Endothelial cell of umbilical vein (primary cell): ENCODE measurements around the gene ARNT2. TPM values are rescaled to one million over a fixed set of nuclear protein-coding genes. Genes with fewer than 3 reads are reported as not detected.

Source experiments
- BruUV-seq: library from RNA; stranded (reverse); fragments of 400-500 nt; replicated peaks from 2 replicates; lab custom pipeline; 2021; lab: Mats Ljungman, UMichigan
- CTCF ChIA-PET: fragments of 300-600, 350-600 bp; sonication (Branson Sonifier 250); formaldehyde crosslinking; loops from one replicate; lab custom pipeline; 2021; ENCODE audit warnings: antibody characterized with exemption, inconsistent platforms; lab: Charles Lee
- POLR2A ChIA-PET: fragments of 300-600, 350-600 bp; sonication (Branson Sonifier 250); formaldehyde crosslinking; loops from one replicate; lab custom pipeline; 2021; ENCODE audit warnings: antibody characterized with exemption, inconsistent platforms; lab: Charles Lee
- DNase-seq: peaks from one replicate; pipeline ENCODE4 v3.0.0-alpha.2; 2011; ENCODE audit warnings: low read depth, low spot score
- FAIRE-seq: peaks from 2 replicates; lab custom pipeline; 2011; peaks lifted over from hg19 to GRCh38; lab: Jason Lieb, UNC
- H2AFZ ChIP-seq: 2 replicates; pipeline ENCODE4 v1.6.0; 2012; ENCODE audit warnings: low read depth, low read length, control low read depth, inconsistent platforms
- H3K27ac ChIP-seq: 2 replicates; pipeline ENCODE4 v1.5.1; 2011; ENCODE audit warnings: low read depth, mild to moderate bottlenecking, control low read depth, low read length, moderate library complexity; ENCODE audit not compliant: insufficient read depth
- H3K27me3 ChIP-seq, 2 experiments: 2 replicates each; pipeline versions ENCODE4 v1.6.0 to v1.6.1; 2011; ENCODE audit warnings: low read length in 2 of 2, mixed read lengths in 1 of 2; ENCODE audit not compliant: control insufficient read depth in 2 of 2, insufficient read depth in 2 of 2
- H3K36me3 ChIP-seq, 2 experiments: 2 replicates in 1 of 2; 3 replicates in 1 of 2; pipeline ENCODE4 v1.5.1; 2011; ENCODE audit warnings: low read length in 2 of 2, mild to moderate bottlenecking in 1 of 2, moderate library complexity in 1 of 2; ENCODE audit not compliant: control insufficient read depth in 2 of 2, insufficient read depth in 2 of 2; ENCODE audit errors: extremely low read depth in 1 of 2
- H3K4me1 ChIP-seq: 3 replicates; pipeline ENCODE4 v1.5.1; 2011; ENCODE audit warnings: mild to moderate bottlenecking, low read length; ENCODE audit not compliant: control insufficient read depth, insufficient read depth; ENCODE audit errors: extremely low read depth
- H3K4me2 ChIP-seq: 2 replicates; pipeline ENCODE4 v1.6.1; 2011; ENCODE audit warnings: low read length, control low read depth, mixed read lengths; ENCODE audit not compliant: insufficient read depth
- H3K4me3 ChIP-seq, 3 experiments: fragments of 200-600 bp in 1 of 3; sonication (generic), shearing (Covaris generic) in 1 of 3; replicated peaks in 1 of 3; 2 replicates each; pipeline ENCODE4 v1.5.1; 2011 to 2016; ENCODE audit warnings: control low read depth in 3 of 3, low read length in 3 of 3, mild to moderate bottlenecking in 2 of 3, inconsistent platforms in 1 of 3, low read depth in 1 of 3, moderate library complexity in 1 of 3; ENCODE audit not compliant: insufficient read depth in 1 of 3
- H3K79me2 ChIP-seq: 2 replicates; pipeline ENCODE4 v1.6.0; 2012; ENCODE audit warnings: low read length, inconsistent platforms; ENCODE audit not compliant: control insufficient read depth, insufficient read depth
- H3K9ac ChIP-seq: replicated peaks from 2 replicates; pipeline ENCODE3; 2011; ENCODE audit warnings: low read length, control low read depth; ENCODE audit not compliant: insufficient read depth; ENCODE audit errors: extremely low read depth
- H3K9me1 ChIP-seq: replicated peaks from 3 replicates; pipeline ENCODE4 v1.6.0; 2011; ENCODE audit warnings: mild to moderate bottlenecking, low read length; ENCODE audit not compliant: control insufficient read depth, insufficient read depth; ENCODE audit errors: extremely low read depth
- H3K9me3 ChIP-seq: replicated peaks from 2 replicates; pipeline ENCODE4 v1.5.1; 2012; ENCODE audit warnings: low read length, inconsistent platforms; ENCODE audit not compliant: control insufficient read depth, insufficient read depth
- H4K20me1 ChIP-seq: replicated peaks from 2 replicates; pipeline ENCODE3; 2011; ENCODE audit warnings: mild to moderate bottlenecking, low read length; ENCODE audit not compliant: control insufficient read depth, insufficient read depth; ENCODE audit errors: extremely low read depth
- CTCF ChIP-seq, 2 donors: IDR thresholded peaks; 1 replicate in 1 of 2; 2 replicates in 1 of 2; pipeline ENCODE4 v1.5.1; 2011; ENCODE audit warnings: low read length in 2 of 2, mild to moderate bottlenecking in 2 of 2, moderate library complexity in 2 of 2, control low read depth in 1 of 2, inconsistent platforms in 1 of 2, low read depth in 1 of 2; ENCODE audit not compliant: insufficient read depth in 1 of 2; ENCODE audit errors: extremely low read depth in 1 of 2
- EZH2 ChIP-seq: IDR thresholded peaks from 2 replicates; pipeline ENCODE4 v1.6.1; 2012; ENCODE audit warnings: borderline replicate concordance, low read depth, mild to moderate bottlenecking, moderate library complexity, low read length, inconsistent platforms; ENCODE audit not compliant: severe bottlenecking
- FOS ChIP-seq: IDR thresholded peaks from 2 replicates; pipeline ENCODE4 v1.6.1; 2011; ENCODE audit warnings: mild to moderate bottlenecking, low read length, moderate library complexity, borderline replicate concordance; ENCODE audit not compliant: insufficient read depth
- GATA2 ChIP-seq: IDR thresholded peaks from 2 replicates; pipeline ENCODE4 v1.7.0; 2011; ENCODE audit warnings: low read depth, mild to moderate bottlenecking, moderate library complexity, mixed read lengths, low read length; ENCODE audit not compliant: insufficient read length, insufficient read depth
- JUN ChIP-seq: IDR thresholded peaks from 2 replicates; pipeline ENCODE4 v1.6.1; 2011; ENCODE audit warnings: borderline replicate concordance, low read depth; ENCODE audit not compliant: insufficient read length, insufficient read depth
- MAX ChIP-seq: IDR thresholded peaks from 2 replicates; pipeline ENCODE4 v1.6.1; 2011; ENCODE audit not compliant: insufficient read depth, insufficient read length
- MYC ChIP-seq: IDR thresholded peaks from one replicate; pipeline ENCODE4 v1.6.1; 2011; ENCODE audit warnings: mild to moderate bottlenecking, low read depth, low read length
- POLR2A ChIP-seq: IDR thresholded peaks from 2 replicates; pipeline ENCODE4 v1.6.1; 2012; ENCODE audit warnings: low read depth, mild to moderate bottlenecking, control low read depth, low read length
- POLR2AphosphoS5 ChIP-seq: IDR thresholded peaks from 2 replicates; pipeline ENCODE4 v1.6.1; 2012; ENCODE audit warnings: low read depth, mild to moderate bottlenecking, control low read depth, low read length, moderate library complexity; ENCODE audit not compliant: insufficient read depth
- dilution Hi-C: fragments of 300-500 bp; cut with MboI; formaldehyde crosslinking; loops from one replicate; pipeline ENCODE4 v1.15.0; 2019; ENCODE audit warnings: low sequenced_read_pairs; ENCODE audit not compliant: extremely low pct_ligation_motif_present
- intact Hi-C: fragments of 100-400 bp; cut with micrococcal nuclease; formaldehyde crosslinking; loops from one replicate; pipeline ENCODE4 v1.10.0; 2022
- polyA plus RNA-seq, 4 experiments: library from polyadenylated mRNA; depleted of rRNA in 3 of 4; stranded (reverse) in 3 of 4; unstranded in 1 of 4; fragments of >200 nt; gene quantifications; 2 replicates each; pipeline versions ENCODE4 v1.2.1 to v1.2.3, GENCODE V29; 2011 to 2012; ENCODE audit warnings: missing spikeins in 1 of 4
- total RNA-seq: library from RNA; stranded (reverse); gene quantifications from 2 replicates; pipeline ENCODE4 v1.2.3, GENCODE V29; 2021

The ARNT2 gene
- total and polyA plus RNA-seq, 2 donors (not counting 3 experiments of a cell fraction or from before 2014, with no cell fraction given) = 0.03 to 0.20 TPM

GRCh38 chr15:80559761-80560160 lies 155.6 kb downstream of the ARNT2 start:
- CTCF ChIA-PET = interaction anchor here (1.0 to 1.4 kb wide), 2 partner anchors 8 to 217 kb away, joined by 3 to 4 read pairs; no protein-coding TSS in a partner anchor
- intact Hi-C loops (no loop called here), dilution Hi-C loops (loop anchor here (25.0 kb wide), 1 partner anchor 153 kb away; no protein-coding TSS in a partner anchor)
- H3K79me2 ChIP-seq = no peaks in the 10 kb centered on the region
- H3K4me3 ChIP-seq = no peak overlapping the region
- peaks cover 0 to 2% of the 10 kb centered on the region in 2 experiments for H3K27me3 ChIP-seq
- no peak overlapping the region for H3K4me2 ChIP-seq
- no peak overlapping the region for H3K9ac ChIP-seq
- no peak overlapping the region for H3K27ac ChIP-seq
- no peaks in the 10 kb centered on the region for H3K36me3 ChIP-seq
- no TSS peak for BruUV-seq
- DNase-seq (no peak), FAIRE-seq (no peak)
- no peak overlapping the region for H2AFZ ChIP-seq
- TF ChIP-seq EZH2 (no peak), POLR2AphosphoS5 (no peak), FOS (no peak), JUN (no peak), CTCF (IDR thresholded peaks at IDR 0.05; ENCODE audit: extremely low read depth in 1 of 2, insufficient read depth in 1 of 2, low read depth in 1 of 2, low read length in 2 of 2) (no peak), MAX (no peak), POLR2A (no peak), MYC (no peak), GATA2 (no peak)
- H3K9me1 ChIP-seq = no peaks in the 10 kb centered on the region
- POLR2A ChIA-PET = no interaction called here
- H4K20me1 ChIP-seq = no peaks in the 10 kb centered on the region
- no peaks in the 10 kb centered on the region for H3K9me3 ChIP-seq
- no peaks in the 10 kb centered on the region for H3K4me1 ChIP-seq
